HEK293T (cell line): ENCODE results near the gene KLF15.

ENCODE experiments used
- ARNT ChIP-seq: fragments of 450-650 bp; IDR thresholded peaks from 2 replicates; pipeline ENCODE4 v1.6.1; 2017; ENCODE audit warnings: mild to moderate bottlenecking
- SP1 ChIP-seq: fragments of 450-650 bp; IDR thresholded peaks from 2 replicates; pipeline ENCODE4 v1.6.1; 2017

- no peak for TF ChIP-seq ARNT
- no peak for TF ChIP-seq SP1
These were observed 16.1 kb downstream of the KLF15 start for GRCh38 chr3:126340943-126341754.
